Activated gamma-delta T cell treated with Interleukin-2 at 50 U/mL for 16 hours (primary cell): ENCODE measurements around the gene KRT1.

Experiments used
- DNase-seq: peaks from one replicate; pipeline ENCODE4 v3.0.0-alpha.2; 2020

The KRT1 gene

DNA sequence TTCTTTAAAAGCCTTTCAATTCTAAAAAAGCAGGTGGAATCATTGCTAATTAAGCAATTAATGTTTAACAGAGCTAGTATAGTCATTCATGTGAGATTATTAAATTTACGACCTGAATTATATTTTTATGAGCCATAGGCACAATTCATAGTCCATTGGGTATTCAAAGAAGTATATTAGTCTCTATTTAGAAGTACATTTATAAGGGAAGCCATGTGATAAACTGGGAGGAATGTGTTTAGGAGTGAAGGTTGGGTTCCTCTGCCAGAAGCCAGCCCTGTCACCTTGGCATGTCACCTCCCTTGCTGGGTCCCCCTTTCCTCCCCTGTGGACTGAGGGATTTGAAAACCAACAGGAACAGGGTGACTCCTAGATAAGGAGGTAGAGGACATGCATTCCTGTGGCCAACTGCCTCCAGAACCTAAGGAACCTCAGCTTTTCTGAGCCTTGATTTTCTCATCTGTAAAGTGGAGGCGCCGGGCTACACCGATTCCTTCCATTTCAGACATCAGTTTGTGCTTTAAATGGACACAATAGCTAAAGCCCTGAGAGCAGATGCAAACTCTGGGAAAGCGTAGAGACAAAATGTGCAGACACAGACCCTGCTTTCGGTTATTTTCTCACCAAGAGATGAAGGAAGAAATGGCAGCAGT lies 22.8 kb downstream of the KRT1 start:
- no peak for DNase-seq

DNA sequence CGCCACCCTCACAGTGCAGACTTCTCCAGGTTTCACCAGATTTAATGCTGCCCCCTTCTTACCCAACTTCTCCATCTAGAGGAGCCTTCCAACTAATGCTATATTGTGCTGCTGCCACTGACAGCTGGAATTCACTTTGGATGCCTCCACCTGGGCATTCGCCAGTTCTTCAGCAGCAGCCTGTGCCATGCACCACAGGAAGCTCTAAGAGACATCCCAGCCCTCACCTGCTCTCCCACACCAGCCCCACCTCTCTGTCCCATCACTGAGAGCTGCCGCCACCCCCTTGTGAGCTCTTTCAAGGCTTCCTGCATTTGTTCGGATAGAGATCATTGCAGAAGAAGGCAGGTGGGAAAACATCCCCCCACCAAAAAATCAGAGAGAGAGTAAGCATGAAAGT lies 23.6 kb downstream of the KRT1 start:
- DNase-seq, result no peak

DNA sequence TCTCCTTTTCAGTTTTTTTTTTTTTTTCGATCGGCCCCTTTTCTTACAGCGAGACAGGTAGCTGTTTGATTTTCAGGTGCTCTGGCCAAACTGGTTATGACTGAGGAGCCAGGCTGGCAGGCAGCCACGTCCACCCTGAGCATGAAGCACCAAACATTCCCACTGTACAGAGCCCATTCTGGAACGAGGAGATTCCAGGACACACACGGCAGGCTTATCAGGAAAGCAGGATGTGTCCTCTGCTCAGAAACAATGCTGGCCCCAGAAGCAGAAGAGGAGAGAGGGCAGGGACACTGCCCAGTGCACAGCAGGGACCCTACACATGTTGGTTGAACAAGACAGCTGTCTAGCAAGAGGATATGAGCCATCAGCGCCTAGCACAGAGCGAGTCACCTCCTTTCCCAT lies 24.5 kb downstream of the KRT1 start:
- no peak for DNase-seq

DNA sequence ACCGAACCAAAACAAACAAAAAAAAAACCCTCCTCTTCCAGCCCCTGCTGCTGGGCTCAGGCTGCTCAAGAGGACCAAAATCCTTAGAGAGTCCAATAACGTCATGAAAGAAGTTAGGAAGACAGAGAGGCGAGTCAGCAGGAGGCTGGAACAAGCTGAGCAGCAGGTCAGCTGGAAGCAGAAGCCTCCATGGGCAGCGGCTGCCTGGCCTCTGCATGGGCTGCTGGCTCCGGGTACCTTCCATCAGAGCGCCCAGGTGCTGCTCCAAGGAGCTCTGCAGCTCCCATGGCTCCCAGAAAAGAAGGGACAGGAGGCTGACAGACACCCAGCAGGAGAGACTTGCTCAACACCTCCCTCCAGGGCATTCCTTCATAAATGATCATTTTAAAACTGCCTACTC lies 25.0 kb downstream of the KRT1 start:
- no peak for DNase-seq

DNA sequence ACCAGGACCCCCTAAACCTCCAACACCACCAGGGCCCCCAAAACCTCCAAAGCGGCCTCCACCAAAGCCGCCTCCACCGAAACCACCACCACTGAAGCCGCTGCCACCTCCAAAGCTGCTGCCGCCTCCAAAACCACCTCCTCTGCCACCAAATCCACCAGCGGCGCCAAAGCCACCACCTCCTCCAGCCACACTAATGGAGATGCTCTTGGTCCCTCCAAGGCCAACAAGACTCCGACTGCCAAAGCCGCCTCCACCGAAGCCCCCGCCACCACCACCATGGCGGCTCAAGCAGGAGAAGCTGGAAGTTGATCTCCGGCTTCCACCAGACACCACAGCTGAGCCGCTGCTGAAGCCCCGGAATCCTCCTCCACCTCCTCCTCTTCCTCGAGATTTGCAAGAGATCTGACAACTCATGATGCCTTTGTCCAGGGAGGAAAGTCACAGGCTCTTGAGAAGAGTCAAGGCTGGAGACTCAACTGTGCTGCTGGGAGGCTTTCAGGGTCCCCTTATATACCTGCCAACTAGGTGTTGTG lies 28.4 kb downstream of the KRT1 start, which contains the start of gene KRT2:
TSS of gene KRT2 (minus strand) at position 486 of the 536 bp plus-strand sequence. CDS start at position 417, 69 bp downstream.
- DNase-seq, result no peak

DNA sequence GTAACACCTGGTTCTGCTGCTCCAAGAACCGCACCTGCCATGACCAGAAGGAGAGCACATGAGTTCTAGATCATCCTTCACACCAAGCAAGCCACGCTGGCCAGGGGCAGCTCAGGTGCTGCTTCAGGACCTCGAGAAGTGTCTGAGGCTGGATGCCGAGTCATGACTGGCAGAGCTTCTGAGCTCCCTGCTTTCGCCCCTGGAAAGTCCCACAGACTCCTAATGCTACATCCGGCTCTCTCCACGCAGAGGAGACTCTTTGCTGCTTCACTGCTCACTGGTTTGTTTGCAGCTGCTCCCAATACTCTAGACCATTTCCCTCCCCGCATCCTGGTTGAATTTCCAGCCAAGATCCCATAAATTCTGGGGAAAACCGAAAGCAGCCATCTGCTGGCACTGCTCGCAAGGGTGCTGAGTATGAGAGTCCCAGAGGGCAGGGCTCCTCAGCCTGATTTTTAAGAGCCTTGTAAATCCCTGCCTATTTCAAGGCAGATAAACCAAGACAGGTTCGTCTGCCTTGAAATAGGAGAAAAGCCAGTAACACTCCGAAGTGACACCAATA lies 29.6 kb downstream of the KRT1 start:
- DNase-seq, result no peak

DNA sequence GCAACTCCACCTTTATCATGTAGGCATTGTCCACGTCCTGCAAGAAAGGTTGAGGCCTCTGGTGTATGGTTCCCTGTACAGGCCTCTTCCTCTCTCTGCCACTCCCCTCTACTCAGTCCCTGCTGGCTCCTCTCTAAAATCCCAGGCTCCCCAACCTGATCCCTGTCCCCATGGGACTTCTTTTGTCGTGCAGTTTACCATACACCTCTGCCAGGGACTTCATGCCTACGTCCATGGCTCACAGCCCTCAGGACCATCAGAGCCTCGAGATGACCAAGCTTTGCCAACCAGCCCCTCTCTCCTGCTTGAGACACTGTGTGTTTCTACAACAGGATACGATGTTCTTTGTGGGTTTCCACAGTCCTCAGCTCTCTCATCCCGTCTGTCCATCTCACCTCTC lies 31.1 kb downstream of the KRT1 start:
- no peak for DNase-seq

DNA sequence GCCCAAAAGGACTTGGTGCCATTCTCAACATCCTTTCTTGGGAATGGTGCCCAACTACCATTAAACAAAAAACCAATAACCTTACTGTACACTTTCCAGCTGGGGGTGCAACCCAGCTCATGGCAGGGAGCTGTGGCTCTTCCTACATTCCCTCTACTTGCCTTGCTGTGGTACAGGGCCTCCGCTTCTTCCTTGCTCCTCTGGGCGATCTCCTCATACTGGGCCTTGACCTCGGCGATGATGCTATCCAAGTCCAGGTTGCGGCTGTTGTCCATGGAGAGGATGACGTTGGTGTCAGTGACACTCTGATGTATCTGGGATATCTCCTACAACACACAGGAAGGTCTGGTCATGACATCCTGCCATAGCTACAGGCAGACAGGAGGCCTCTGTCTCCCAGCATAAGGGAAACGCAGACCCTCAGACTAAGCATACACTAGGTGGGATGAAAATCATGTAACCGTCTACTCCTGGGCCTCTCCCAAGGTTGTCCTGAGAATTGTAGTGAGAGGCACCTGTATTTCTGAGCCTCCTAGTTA lies 32.1 kb downstream of the KRT1 start:
- DNase-seq, result no peak

DNA sequence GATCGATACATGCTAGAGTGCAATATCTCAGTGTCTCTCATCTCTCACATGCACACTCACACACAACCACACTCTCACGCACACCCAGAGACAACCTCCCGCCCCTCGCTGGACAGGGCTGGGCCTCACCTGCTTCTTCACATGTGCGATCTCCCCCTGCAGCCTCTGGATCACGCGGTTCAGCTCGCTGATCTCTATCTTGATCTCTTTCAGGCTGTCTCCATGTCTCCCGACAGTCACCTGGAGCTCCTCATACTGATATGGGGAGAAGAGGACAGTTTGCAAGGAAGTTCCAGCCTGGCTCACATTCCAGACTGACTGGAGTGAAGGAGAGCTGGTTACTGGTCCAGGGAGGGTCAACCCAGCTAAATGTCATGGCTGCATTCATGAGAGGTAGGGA lies 32.6 kb downstream of the KRT1 start:
- no peak for DNase-seq

DNA sequence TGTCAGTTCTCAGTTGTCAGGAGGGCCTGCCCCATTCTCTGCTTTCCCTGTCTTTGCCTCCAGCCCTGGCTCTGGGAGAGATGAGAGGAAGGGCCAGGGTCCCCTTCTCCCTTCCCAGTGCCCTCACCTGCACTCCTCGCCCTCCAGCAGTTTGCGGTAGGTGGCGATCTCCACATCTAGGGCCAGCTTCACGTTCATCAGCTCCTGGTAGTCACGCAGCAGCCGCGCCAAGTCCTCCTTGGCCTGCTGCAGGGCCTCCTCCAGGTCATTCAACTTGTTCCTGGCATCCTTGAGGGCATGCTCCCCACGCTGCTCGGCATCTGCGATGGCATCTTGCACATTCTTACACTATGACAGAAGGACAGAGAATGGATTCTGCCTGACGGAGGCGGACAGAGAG lies 33.6 kb downstream of the KRT1 start:
- no peak for DNase-seq

DNA sequence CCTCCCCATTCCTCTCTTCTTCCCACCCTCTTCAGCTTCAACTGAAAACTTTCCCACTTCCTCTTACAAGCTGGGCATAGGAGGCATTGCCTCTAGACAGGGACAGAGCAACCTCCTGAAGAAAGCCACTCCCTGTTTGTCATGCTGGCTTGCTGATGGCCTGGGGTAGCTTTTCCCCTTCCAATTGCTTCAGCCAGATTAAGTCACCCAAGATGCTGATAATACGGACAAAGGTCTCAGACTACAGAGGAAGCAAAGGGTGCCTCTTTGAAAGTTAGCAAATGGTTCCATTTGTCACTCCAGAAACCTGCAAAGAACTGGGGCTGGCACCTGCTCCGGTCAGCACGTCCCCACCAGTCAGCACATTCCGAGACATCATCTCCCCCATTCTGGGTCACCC lies 34.2 kb downstream of the KRT1 start:
- DNase-seq, result no peak

DNA sequence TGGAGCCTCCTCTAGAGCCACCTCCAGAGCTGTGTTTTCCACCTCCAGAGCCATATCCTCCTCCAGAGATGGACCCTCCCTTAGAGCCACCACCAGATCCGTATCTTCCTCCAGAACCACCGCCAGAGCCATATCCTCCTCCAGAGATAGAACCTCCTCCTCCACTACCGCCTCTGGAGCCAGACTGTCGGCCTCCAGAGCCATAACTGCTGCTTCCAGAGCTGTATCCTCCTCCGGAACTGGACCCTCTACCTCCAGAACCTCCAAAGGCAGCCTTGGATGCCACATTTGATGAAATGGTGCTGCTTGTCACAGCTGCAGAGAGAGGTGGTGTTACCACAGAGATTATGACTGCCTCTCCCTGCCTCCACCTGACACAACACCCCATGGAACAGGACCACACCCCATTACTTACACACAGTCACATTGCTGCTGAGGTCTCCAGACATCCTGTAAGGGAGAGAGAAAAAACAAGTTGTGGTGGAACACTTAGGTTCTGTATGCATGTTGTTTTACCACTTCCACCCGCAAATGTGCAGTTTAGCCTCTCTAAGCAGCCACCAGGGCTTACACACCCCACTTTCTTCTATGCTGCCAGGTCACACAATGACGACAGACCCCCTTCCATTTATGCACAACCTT lies 35.0 kb downstream of the KRT1 start:
- DNase-seq, result peak; percentile 52

DNA sequence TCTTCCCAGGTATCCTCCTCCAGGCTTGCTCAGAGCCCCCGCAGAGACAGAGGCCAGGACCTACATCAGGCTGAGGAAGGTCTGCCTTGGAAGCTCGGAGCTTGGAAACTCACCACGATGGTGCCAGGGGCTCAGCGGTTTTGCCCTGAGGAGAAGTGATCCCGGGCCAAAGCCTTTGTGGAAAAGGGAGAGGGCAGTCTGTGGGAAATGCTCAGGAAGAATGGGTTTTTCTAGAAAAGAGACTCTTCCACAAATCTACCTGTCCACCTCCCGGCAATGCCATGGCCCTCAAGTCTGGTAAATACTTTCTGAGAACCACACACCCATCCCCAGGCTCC lies 36.2 kb downstream of the KRT1 start:
- DNase-seq, result no peak

DNA sequence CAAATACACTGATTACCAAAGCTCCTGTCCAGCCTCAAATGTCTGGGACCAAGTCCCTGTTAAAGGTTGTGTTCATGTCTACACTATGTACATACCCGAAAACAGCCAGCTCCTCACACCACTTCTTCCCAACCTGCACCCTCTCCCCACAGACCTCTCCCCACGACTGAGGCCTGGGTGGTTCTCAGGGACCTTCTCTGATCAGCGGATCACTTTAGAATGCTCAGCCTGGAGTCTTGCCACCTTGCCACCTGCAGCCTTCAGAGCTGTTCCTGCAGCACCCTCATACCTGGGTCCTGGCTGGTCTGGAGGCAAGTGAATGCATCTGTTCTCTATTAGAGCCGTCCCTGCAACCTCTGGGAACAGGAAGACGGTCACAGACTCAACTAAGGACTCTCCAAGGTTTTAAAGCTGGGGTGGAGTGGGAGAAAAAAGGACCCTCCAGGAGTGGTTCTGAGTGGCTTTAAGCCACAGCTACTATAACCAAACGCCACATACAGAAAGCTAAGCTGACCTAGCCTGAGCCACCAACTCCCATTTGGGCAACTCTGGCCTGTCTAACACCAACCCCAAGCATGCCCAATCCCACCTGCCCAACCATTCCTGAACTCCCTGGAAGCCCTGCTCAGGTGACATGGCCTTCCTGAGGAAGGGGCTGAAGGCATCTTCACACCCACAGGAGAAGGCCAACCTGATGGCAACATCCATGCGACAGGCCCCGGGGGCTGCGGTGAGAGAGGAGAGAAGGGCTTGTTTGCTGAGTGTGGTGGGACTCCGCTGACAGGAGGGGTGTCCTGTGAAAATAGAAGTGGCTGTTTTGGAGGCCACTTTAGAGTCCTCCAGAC lies 36.8 kb downstream of the KRT1 start:
- DNase-seq, result no peak

DNA sequence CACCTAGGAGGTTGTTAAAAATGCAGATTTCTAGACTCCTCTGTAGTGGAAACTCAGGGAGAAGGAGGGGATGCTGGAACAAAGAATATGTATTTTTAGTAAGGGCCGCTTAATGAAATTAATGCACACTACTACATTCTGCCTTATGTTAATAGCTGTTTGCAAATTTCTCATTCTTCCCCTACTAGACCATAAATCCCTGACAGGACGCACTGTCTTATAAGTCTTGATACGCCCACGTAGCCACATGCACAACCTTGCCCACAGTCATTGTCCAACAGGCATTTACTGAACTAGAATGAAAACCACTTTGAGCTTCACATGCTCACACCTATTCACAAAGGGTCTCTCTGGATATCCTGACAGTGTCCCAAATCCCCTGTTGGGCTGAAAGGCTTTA lies 38.7 kb downstream of the KRT1 start:
- DNase-seq, result no peak

DNA sequence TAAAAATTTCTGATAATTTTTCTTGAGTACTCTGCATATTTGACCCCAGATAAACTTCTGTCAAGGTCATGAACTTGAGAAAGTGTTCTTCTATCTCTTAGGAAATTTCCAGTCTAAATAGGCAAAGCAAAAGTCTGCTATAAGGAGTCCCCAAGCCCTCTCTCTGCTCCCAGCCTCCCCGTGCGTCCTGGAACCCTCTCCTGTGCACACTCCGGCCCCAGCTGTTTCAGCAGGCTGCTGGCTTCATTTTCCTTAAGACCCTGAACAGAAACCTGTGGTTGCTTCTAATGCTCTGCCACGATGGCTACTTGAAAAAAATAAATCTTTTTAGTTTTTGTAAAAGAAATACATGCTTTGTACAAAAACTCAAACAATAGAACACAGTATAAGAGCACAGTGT lies 42.9 kb downstream of the KRT1 start:
- no peak for DNase-seq

DNA sequence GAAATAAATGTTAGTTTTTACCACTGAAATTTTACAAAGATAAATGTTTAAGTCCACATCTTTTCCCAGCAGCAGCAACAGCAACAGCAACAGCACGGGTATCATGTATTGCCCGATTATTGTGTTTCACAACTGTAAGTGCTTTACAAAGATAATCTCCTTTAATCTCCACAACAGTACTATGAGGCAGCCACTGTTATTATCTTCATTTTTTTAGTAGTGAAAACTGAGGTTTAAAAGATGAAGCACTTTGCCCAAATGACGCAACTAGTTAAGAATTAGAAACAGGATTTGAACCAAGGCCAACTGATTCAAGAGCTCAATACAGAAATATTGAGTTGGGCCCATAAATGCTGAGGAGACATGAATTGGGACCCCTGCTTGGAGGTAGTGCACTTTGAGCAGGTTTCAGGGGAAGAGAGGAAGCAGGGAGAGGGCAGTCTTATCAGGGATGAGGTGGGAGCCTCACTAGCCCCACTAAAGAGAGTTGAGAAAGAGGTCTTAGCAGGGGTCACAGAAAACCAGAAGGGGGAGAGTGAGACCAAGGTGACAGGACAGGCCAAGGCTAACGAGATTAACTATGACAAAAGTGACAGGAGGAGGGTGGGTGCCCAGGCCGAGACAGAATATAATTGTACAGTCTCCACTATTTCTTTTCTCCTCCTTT lies 43.5 kb downstream of the KRT1 start:
- no peak for DNase-seq

DNA sequence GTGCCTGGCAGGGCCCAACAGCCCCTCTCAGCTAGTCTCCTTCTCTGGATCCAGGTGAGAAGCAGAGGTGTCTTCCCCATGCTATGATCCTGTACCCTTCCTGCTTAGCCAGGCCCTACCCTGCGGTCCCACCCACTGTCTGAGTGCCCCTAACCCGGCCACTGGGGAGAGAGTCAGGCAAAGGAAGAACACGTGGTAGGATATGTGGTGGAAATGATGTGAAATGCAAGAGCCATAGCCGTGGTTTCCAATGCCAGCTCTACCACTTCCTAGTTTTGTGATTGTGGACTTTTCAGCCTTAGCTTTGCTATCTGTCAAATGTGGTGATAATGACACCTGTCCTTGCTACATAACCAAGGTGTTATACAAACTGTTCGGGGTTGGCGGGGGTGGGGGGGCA lies 44.0 kb downstream of the KRT1 start:
- no peak for DNase-seq

DNA sequence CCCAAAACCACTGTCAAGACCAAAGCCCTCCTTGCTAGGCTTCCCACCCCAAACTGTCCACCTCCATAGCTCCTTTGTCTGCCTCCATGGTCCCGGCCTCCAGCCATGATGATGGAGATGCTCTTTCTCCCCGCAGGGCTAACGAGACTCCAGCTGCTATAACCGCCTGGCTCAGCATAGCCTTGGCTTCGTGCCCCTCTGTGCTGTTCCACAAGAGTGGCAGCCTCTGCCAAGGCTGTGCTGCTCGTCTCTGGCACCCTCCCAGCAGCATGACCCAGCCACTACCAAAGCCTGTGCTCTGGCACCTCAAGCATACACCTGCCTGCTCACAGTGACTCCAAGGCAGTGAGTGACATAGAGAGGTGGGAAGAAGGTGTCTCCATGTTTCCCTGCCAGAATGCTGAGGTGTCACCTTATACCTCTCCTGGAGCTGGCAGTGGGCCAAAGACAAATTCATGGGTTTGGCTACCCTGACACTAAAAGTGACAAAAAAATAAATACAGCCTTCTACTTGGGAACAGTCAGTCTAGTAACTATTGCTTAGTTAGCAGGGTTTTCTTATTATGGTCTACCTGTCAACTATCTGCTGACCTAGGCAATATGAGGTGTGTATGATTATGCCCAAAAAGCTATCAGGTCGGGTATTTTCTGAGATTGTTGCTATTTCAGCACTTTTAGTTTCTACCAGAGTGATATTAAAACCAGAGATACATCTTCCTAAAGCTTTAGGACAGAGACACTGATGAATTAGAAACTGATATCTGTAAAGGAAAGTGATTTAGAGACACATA lies 45.7 kb downstream of the KRT1 start:
- DNase-seq, result no peak

DNA sequence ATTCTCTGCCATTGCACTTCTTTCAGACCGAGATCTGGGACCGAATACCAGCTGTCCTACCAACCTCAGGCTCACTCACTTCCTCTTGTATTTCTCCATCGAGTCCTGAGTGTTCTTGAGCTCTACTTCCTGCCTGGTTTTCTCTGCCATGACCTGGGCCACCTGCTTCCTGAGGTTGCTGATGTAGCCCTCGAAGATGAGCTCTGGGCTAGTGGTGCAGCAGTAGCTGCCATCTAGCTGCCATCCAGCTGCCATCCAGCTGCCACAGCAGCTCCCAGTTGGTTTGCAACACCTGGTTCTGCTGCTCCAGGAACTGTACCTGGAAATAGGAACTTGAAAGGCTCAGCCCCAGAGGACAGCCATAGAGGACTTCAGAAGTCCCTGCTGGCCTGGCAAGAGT lies 46.8 kb downstream of the KRT1 start:
- DNase-seq, result no peak

DNA sequence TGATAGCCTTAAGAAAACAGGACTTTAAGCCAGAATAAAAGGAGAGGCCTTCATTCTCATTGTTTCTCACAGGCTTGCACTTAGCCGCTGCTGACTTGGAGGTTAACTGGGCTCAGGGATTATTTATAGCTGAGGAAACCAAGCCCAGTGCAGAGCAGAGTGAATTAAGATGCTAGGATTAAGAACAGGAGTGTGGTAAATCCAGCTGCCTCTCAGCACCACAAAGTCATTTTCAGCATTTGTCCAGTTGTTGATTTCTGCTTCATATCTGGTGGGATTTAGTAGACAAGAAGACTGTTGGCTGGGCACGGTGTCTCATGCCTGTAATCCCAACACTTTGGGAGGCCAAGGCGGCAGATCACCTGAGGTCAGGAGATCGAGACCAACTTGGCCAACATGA lies 47.6 kb downstream of the KRT1 start:
- no peak for DNase-seq
